HUDEP-2 (cell line): ENCODE data around the gene LPO.

Experiments
- DNase-seq, 76 experiments: peaks; one replicate each; lab custom pipeline; 2025; ENCODE audit not compliant: unreplicated experiment in 76 of 76; lab: John Stamatoyannopoulos, UW

Gene LPO

GRCh38 chr17:58228679-58229078, 9.7 kb upstream of the LPO start:
- no peak for DNase-seq

GRCh38 chr17:58229384-58229783, 9.0 kb upstream of the LPO start:
- no peak for DNase-seq

GRCh38 chr17:58229881-58230280, 8.5 kb upstream of the LPO start:
- no peak for DNase-seq

GRCh38 chr17:58231641-58232040, 6.7 kb upstream of the LPO start:
- no peak for DNase-seq

GRCh38 chr17:58232707-58233156, 5.7 kb upstream of the LPO start:
- peak in 1 of 76 experiments; percentile 8 for DNase-seq

- no peak for DNase-seq
These were observed 4.8 kb upstream of the LPO start for GRCh38 chr17:58233543-58233942.

- no peak for DNase-seq
These were observed 3.9 kb upstream of the LPO start for GRCh38 chr17:58234512-58234911.

- peak in 1 of 76 experiments; percentile 21 for DNase-seq
These were observed 2.6 kb upstream of the LPO start for GRCh38 chr17:58235821-58236220.

GRCh38 chr17:58236394-58236793, 2.0 kb upstream of the LPO start:
- peak in 35 of 76 experiments; percentile 3 to 64 (median 30) for DNase-seq

GRCh38 chr17:58239987-58240386, 1.6 kb downstream of the LPO start:
- no peak for DNase-seq

- DNase-seq: no peak
These were observed 3.9 kb downstream of the LPO start for GRCh38 chr17:58242171-58242784.

GRCh38 chr17:58244963-58245362, 6.6 kb downstream of the LPO start:
- DNase-seq: no peak

GRCh38 chr17:58245428-58246103, 7.2 kb downstream of the LPO start:
- DNase-seq: peak in 1 of 76 experiments; percentile 3

- no peak for DNase-seq
These were observed 7.8 kb downstream of the LPO start for GRCh38 chr17:58246104-58246740.

GRCh38 chr17:58246781-58247180, 8.4 kb downstream of the LPO start:
- DNase-seq: no peak

GRCh38 chr17:58247511-58248363, 9.4 kb downstream of the LPO start:
- no peak for DNase-seq

- DNase-seq: no peak
These were observed 10.5 kb downstream of the LPO start for GRCh38 chr17:58248955-58249269.

- peak in 67 of 76 experiments; percentile 9 to 82 (median 63) for DNase-seq
These were observed 11.1 kb downstream of the LPO start for GRCh38 chr17:58249270-58250133.

GRCh38 chr17:58250344-58251011, 12.1 kb downstream of the LPO start:
- DNase-seq: no peak

GRCh38 chr17:58252141-58252540, 13.8 kb downstream of the LPO start:
- DNase-seq: no peak
